NCI-H524 treated with DMSO at 0.1 percent for 48 hours (cell line): ENCODE results near the gene CYP46A1.

Experiments
- DNase-seq: peaks from one replicate; lab custom pipeline; 2025; lab: John Stamatoyannopoulos, UW

CYP46A1 gene

DNA sequence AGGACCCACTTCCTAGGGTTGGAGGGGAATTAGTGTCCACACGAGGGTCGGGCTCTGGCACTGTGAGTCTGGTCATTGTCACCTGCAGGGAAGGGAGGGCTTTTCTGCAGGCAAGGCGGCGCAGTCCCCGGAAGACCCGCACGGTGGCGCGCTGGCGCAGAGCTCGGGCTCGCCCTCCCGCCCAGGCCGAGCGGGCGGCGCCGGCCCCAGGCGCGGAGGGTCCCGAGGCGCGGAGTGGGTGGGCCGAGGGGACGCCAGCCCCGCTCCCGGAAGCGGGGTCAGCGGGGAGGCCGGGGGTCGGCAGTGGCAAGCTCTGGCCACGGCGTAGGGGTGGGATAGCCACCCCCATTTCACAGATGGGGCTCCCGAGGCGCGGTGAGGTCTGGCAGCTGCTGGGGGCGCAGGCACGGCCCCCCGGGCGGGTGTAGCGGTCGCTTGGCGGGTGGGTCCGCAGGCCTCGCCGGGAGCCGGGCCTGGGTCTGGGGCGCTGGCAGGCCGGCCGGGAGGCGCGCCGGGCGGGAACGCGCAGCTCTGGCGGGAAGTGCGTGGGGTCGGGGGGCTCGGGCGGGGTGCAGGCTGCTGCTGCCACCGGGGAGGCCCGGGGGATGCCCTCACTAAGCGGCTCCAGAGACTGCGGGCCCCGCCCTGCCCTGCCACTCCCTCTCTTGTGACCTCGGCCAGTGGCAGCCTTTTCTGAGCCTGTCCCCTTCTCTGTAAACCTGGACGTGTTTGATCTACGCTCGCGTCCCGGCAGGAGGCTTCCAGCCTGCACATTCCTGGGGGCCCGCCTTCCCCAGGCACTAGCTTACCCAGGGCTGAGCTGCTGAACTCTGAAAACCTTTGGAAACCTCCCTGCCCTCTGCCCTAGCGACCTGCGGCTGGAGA lies 46.1 kb downstream of the CYP46A1 start:
- DNase-seq, result no peak

DNA sequence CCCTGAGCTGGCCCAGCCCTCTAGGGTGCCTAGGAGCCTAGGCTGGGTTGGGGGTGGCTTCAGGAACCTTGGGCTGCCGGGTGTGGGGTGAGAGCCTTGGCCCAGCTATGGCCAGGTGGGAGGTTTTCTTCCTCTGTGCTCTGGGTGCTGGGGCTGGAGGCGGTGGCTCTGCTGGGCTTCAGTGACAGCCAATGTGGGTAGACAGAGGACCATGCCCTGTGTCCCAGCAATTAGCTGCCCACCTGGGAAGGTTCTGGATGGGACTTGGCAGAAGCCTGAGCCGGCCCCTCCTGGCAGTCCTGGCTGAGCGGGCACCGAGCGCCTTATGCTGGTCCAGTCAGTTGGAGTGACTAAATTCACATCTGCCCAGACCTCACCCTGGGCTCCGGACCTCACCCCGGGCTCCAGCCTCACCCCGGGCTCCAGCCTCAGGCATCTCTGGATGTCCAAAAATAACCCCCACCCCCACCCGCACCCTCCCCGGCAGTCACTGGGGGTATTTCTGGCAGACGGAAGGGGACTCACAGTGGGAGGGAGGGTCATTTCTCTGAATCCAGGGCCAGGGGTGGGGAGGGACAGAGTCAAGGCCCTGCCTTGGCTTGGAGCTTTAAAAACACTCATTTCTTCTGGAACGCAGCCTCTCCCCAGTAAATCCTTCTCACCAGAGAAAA lies 46.9 kb downstream of the CYP46A1 start:
- DNase-seq, result no peak

DNA sequence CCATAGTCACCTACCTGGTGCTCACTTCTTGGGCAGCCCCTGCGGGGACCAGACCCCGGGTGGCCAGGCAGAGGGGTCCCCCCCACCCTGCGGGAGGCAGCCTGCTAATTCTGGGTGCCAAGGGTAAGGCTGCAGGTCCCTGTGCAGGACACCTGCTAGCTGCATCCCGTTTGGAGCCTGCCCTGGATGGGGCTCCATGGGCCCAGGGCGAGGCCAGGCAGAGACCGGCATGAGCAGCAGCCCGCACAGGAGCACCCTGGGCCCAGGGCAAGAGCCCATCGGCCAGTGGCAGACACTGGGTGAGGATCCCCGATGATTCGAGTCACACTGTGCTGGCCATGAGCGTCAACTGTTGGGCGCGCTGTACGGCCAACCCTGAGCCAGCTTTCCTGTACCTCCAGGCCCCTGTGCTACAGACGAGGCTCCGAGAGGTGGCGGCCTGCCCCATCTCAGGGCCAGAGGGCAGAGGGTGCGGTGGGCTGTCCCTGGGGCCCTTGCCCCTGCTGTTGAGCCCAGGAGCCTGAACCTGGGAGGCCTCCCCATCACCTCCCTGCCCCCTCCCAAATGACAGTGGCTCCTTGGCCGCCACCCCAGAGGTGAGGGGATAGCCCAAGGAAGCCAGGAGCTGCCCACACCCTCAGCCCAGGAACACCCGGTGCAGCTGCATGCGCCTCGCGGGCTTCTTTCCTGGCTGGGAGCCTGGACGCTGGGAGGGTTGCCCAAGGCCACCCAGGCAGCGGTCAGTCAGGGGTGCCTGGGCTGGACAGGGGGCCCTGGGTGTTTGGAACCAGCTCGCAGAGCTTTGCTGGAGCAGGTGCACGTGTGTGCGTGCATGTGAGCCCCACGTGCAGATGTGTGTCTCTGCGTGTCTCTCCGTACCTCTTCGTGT lies 47.7 kb downstream of the CYP46A1 start:
- DNase-seq, result no peak

DNA sequence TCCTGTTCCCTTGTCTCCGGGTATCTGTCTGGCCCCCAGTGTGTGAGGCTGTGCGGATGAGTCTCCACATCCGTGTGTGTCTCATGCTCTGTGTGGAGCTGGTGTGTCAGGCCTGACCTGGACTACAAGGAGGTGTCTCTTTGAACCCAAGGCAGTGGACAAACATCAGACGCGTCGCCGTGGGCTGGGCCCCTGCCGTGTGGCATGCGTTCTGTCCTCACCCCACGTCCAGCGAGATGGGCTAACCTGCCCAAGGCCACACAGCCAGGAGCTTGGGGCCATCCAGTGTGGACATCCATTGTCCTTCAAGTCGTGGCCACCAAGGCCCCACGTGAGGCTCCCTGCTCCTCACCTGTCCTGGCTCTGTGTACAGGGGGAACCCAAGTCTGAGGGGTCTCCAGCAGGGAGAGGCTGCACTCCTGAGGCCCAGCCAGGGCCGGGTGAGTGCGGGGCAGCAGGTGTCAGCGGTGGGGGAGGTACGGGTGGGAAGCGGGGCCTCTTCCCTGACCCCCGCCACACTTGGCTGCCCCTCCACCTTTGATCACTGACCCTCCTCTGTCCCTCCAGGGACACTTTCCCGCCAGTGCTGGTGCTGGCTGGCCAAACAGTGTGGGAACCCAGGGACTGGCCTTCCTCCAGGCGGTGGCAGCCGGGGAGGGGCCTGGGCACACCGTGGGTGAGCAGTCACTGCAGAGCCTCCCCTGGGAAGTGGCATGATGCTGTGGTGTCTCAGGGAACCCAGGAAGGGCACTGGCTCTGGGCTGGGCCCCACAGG lies 48.5 kb downstream of the CYP46A1 start:
- DNase-seq, result no peak

DNA sequence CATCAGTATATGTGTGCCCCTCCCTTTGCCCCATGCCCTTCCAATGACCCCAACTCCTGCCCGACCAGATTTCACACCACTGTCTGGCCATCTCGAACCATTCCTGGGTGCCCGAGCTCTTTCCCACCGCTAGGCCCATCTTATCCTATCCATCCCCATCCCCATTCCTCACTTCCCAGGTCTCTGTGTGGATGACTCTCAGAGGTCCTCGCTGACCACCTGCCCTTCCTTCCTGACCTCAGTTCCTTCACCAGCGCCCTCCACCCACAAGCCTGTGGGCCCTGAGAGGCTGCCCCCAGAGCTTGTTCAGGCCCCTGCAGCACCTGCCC lies 49.1 kb downstream of the CYP46A1 start:
- DNase-seq, result no peak

GRCh38 chr14:99733540-99734405 lies 49.7 kb downstream of the CYP46A1 start:
- DNase-seq, result no peak

GRCh38 chr14:99734406-99735051 lies 50.4 kb downstream of the CYP46A1 start:
- no peak for DNase-seq

- DNase-seq, result no peak
Measured at GRCh38 chr14:99735189-99736135, 51.4 kb downstream of the CYP46A1 start.

DNA sequence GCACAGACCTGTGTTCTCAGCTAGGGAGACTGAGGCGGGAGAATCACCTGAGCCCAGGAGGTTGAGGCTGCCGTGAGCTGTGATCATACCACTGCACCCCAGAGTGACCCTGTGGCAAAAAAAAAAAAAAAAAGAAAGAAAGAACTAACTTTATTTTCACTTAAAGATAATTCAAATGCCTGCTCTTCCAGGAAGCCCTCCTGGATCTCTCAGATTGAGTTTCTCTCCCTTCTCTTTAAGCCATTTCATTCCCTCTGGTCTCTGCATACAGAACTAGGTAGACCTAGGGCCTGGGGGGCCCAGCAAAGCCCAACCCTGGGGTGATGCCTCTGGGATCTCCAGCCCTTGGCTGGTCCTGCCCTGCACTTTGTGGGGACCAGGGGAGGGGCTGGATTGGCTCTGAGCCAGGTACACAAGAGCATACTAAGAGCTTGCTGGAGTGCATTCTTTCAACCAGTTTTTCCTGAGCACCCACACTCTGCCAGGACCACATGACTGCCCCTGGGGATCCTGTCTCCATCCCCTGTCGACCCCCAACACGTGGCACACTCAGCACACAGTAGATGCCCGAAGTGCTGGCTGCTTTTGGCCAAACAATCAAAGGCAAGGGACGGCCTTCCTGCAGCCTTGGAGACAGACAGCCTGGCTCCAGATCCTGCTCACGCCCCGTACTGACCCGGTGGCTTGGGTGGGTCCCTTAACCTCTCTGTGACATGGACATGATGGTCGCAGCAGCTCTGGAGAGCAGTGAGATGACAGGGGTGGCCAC lies 52.7 kb downstream of the CYP46A1 start:
- no peak for DNase-seq

DNA sequence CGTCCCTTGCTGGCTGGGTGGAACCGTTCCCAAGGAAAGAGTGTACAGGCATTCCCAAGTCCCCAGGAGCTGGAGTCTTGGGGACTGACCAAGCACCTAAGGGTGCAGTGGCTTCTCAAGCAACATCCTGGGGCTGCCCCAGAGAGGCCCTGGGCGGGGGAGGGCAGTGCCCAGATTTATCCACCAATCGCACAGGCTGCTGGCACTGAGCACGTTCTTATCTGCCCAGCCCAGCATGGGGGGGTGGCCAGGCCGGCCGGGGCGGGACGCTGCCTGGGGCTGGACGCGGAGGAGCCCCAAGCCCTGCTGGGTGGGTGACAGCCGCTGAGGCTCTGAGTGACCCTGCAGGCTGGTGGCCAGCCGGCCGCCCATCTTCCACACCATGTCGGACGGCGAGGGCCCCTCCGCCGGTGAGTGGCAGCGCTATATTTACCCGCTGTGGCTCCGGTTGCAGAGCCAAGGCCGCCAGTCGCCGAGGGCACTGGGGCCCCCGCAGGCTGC lies 53.4 kb downstream of the CYP46A1 start:
- DNase-seq, result no peak

DNA sequence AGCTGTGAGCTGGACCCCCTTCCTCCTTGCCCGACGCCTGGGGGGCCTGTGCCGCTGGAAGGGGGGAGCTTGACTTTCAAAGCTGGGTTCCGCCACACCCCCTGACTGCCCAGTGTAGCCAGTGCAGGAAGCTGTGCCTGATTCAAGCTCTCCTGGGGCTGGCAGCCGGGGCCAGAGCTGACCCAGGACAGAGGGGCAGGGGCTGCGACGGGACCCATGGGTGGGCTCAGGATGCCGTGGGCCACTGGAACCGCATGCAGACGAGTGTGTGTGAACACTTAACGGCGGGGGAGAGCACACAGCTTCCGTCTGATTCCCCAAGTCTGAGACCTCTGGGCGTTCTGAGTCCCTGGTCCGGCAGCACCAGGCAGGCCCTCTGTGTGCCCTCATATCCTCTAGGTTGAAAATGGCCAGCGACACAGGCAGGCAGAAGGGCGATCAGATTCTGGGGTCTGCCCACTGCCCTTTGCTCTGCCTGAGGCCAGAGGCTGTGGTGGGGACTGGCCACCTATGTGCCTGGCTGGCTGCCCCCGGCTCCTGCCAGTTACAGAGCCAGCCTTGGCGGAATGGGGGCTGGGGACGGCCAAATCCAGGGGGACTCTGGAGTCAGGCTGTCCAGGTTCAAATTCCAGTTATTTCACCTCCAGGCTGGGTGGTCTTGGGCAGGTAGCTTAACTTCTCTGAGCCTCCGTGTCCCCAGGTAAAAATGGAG lies 54.0 kb downstream of the CYP46A1 start:
- no peak for DNase-seq

- DNase-seq, result no peak
Measured at GRCh38 chr14:99740411-99740810, 56.3 kb downstream of the CYP46A1 start.

DNA sequence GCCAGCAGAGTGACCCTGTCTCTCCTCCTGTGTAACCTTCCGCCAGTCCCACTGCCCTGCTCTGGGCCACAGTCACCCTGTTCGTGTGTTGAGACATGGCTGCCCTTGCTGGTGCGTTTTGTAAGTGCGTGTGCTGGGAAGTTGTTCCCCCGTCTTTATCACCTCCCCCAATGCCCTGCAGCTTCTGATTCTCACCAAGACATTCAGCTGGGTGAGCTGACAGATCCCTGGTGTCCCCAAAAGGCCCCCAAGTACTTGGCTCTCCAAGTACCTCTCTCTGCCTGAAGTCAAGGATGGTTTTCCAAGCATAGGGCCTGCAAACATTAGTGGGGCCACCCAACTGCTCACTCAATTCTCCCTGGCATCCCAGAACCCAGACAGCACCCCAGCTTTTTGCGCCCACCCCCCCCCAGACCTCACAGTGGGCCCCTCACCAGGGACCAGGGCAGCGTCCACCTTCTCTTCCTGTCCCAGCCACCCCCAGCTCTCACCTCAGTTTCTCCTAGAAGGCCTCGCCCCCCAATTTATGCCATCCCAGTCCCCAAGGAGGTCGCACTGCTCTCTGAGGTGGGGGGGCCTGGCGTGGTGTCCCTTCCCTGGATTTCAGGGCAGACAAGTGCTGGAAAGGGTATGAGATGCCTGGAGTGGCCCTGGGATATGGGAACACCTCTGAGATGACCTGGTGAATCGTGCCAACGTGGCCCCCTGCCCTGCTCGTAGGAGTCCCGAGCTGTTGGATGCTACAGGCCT lies 57.3 kb downstream of the CYP46A1 start:
- DNase-seq, result no peak

GRCh38 chr14:99742074-99742473 lies 58.0 kb downstream of the CYP46A1 start:
- no peak for DNase-seq

GRCh38 chr14:99742509-99743487 lies 58.7 kb downstream of the CYP46A1 start:
- no peak for DNase-seq
